HS-27A (cell line): Measurements from ENCODE around the gene IER3.
A peak's percentile ranks its signal among the peaks of the same experiment; 100 is the strongest.

Experiments used
- DNase-seq: peaks from one replicate; pipeline ENCODE4 v3.0.0-alpha.2; 2012; ENCODE audit warnings: low read depth, missing footprints

Gene IER3

GRCh38 chr6:30747902-30748769 is 3.8 kb upstream of the IER3 start:
- no peak for DNase-seq

DNA sequence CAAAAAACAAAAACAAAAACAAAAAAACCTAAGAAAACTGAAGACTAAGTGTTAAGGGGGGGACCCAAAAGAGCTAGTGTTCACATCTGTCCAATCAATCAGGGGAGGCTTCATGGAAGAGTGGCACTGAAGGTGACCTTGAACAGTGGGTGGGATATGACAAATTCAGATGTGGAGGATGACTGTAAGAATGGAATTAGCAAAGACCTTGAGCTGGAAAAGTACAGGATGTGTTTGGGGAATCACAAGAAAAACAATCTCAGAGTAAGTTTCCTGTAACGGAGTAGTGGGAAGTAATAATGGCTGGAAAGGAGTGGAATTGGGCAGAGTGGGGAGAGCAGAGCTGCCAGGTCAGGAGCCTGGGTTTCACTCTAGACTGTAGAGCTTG is 2.9 kb upstream of the IER3 start:
- DNase-seq, result no peak

DNA sequence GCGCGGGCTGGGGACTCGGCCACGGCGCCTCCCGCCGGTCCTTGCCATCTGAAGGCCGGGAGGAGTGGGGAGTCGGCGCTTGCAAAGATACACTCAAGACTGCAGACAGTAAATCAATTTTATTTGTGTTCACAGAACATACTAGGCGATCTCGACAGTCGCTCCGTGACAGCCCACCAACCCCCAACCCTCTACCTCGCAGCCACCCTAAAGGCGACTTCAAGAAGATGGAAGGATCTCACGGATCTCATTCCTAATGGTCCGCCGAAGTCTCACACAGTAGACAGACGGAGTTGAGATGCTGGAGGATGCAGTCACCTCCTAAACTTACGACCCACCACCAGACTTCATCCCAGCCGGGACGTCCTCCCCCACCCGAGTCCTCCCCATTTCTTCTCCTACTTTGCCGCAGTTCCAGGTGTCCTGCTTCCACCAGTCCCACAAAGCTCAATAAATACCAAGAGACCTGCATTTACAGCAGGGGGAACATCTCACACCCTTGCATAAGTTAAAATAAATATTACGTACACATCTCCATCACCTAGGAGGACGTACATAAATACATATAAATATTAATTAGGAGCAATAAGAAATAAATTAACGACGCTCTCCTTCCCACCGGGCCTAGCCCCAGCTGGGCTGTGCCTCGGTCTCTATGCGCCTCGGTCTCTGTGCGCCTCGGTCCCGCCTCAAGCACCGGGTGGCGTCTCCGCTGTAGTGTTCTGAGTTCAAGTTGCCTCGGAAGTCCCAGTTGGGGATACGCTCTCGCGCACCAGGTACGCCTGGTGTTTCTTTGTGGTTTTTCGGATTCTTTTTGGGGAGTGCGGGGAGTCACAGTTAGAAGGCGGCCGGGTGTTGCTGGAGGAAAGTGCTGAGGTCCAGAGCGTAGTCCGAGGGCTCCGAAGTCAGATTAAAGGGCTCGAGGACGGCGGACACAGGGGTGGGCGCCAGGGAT is 971 bp downstream of the IER3 start:
- no peak for DNase-seq

DNA sequence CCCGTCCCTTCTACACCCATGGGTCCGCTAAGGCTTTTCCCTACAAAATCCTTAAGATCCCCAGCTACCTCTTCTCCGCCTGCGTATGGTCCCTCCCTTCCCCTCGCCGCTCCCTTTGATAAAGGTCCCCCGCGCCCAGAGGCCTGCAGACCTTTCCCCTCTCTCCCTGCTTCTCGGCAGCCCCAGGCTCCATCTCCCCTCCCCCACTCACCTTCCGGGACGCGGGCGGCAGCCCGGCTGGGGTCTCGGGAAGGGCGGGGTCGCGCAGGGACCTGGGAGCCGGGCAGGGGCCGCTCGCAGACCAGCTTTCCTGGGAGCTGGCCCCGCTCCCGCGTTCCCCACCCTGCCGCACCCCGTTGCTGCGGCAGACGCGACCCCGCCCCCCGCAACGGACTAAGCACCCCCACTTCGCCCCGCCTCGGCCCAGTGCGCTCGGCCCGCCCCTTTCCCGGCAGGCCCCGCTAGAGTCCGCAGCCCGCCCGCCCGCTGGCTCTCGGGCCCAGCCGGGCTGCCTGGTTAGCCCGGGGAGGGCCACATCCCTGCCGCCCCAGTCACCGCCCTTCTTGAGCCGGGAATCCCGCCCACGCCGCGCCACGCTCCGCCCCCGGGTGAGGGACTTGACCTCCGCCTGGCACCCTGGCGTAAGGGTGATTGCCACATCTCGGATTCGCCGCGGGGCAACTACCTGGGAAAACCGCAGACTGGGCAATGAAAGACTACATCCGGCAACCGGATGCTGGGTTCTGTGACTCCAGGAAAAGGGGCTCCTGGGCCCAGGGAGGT is 1.8 kb downstream of the IER3 start, which contains the start of gene FLOT1:
TSS of gene FLOT1 (minus strand) at position 372 of the 783 bp plus-strand sequence. CDS start 498 bp downstream, outside the sequence.
- DNase-seq, result peak; percentile 95

GRCh38 chr6:30741789-30742315 is 2.5 kb downstream of the IER3 start:
- DNase-seq, result no peak

- no peak for DNase-seq
These were observed 3.1 kb downstream of the IER3 start for GRCh38 chr6:30741063-30741779.

GRCh38 chr6:30740540-30740870 is 3.8 kb downstream of the IER3 start:
- DNase-seq, result no peak

GRCh38 chr6:30738532-30738931 is 5.8 kb downstream of the IER3 start:
- no peak for DNase-seq

GRCh38 chr6:30735668-30736314 is 8.6 kb downstream of the IER3 start:
- DNase-seq, result no peak

- DNase-seq, result no peak
These were observed 12.0 kb downstream of the IER3 start for GRCh38 chr6:30732237-30732943.

GRCh38 chr6:30730601-30731435 is 13.5 kb downstream of the IER3 start:
- no peak for DNase-seq

DNA sequence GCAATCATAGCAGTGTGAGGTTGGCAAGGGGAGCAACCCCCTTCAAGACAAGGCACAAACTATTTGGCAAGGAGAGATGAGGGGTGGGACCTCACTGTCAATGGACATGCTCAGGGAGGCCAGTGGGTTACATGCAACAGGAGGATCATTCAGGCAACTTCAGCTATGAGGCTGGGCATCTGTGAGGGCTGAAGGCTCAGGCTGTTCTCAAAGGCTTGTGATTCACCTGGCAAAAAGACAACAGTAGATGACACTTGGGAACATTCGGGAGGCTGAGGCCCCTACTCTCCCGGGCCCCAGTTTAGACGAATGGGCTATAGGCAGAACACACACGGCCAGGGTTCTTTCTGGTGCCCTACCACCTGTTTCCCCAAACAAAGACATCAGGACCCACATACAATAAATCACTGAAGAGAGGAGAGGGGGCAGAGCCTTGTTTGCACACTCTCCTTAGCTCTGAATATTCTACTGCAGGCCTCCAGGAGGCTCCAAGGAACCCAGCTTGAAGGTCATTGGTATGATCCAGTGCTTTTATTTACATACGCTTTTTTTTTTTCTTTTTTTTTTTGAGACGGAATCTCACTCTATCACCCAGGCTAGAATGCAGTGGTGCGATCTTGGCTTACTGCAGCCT is 16.3 kb downstream of the IER3 start:
- no peak for DNase-seq

GRCh38 chr6:30726506-30727413 is 17.6 kb downstream of the IER3 start:
- DNase-seq, result no peak

DNA sequence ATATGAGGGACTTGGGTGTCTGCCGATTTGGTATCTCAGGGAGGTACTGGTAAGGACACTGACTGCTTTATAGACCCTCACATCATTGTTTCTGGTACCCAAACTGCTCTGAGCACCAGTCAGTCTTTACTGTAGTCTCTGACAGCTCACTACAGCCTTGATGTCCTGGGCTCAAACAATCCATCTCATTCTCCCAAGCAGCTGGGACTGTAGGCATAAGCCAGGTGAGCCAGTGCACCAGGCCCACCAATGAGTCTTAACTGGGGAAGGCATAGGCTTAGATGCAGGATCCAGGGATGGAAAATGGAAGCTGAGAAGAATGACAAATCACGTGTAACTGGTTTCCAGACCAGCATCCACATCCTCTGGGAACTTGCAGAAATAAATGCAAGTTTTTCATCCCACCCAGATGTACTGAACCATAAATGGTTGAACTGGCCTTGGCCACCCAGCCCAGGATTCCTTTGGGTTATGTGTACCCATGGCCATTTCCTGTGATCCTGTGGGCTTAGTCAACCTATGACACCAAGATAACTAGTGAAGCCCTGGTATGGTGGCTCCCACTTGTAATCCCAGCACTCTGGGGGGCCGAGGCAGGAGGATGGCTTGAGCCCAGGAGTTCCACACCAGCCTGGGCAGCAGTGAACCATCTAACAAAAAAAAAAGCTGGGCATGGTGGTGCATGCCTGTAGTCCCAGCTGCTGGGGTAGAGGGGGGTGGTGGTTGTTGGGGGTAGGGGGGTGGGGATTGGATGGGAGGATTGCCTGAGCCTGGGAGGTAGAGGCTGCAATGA is 18.4 kb downstream of the IER3 start:
- DNase-seq, result no peak

GRCh38 chr6:30724906-30725667 is 19.3 kb downstream of the IER3 start:
- no peak for DNase-seq
